A549 (cell line): ENCODE measurements around the gene ZKSCAN5. TPM values are rescaled to one million over a fixed set of nuclear protein-coding genes. Genes with fewer than 3 reads are reported as not detected.

ENCODE experiments used
- BCL3 ChIP-seq: fragments of >200 bp; sonication (Bioruptor Twin); formaldehyde crosslinking; IDR thresholded peaks from 3 replicates; pipeline ENCODE4 v1.6.1; 2016
- BHLHE40 ChIP-seq: IDR thresholded peaks from 2 replicates; pipeline ENCODE4 v1.6.1; 2012; ENCODE audit warnings: low read depth, low read length, inconsistent platforms
- CEBPB ChIP-seq, 2 experiments: fragments of >200 bp in 1 of 2; sonication (Bioruptor Twin) in 1 of 2; formaldehyde crosslinking in 1 of 2; IDR thresholded peaks; 2 replicates each; pipeline ENCODE4 v1.6.1; 2012 to 2016
- CHD4 ChIP-seq: fragments of 200-600 bp; sonication (generic); IDR thresholded peaks from 2 replicates; pipeline ENCODE4 v1.6.1; 2016; ENCODE audit warnings: antibody characterized with exemption, mild to moderate bottlenecking, borderline replicate concordance
- CTCF ChIP-seq: fragments of >200 bp; sonication (Bioruptor Twin); formaldehyde crosslinking; IDR thresholded peaks from 3 replicates; pipeline ENCODE4 v1.5.1; 2016
- ESRRA ChIP-seq: fragments of 150-350 bp; IDR thresholded peaks from 2 replicates; pipeline ENCODE4 v1.6.1; 2014; ENCODE audit warnings: mild to moderate bottlenecking, low read length, borderline replicate concordance
- FOSB ChIP-seq: fragments of 250-450 bp; sonication (Bioruptor Pico); IDR thresholded peaks from 2 replicates; pipeline ENCODE4 v1.5.0; 2020; ENCODE audit warnings: mild to moderate bottlenecking, moderate library complexity
- FOSL2 ChIP-seq, 2 experiments: fragments of 450-650 bp in 1 of 2; fragments of >200 bp in 1 of 2; sonication (Bioruptor Twin) in 1 of 2; formaldehyde crosslinking; IDR thresholded peaks; 2 replicates each; pipeline versions ENCODE4 v1.5.0 to v1.6.1; 2016 to 2020; ENCODE audit warnings: mild to moderate bottlenecking in 1 of 2, moderate library complexity in 1 of 2
- HEYL ChIP-seq: fragments of 250-450 bp; sonication (Bioruptor Pico); IDR thresholded peaks from 2 replicates; pipeline ENCODE4 v1.8.0; 2021; ENCODE audit warnings: mild to moderate bottlenecking, moderate library complexity
- HOXB5 ChIP-seq: fragments of 250-450 bp; sonication (Bioruptor Pico); IDR thresholded peaks from 2 replicates; pipeline ENCODE4 v1.5.0; 2020; ENCODE audit warnings: mild to moderate bottlenecking, moderate library complexity
- JUN ChIP-seq, 2 experiments: fragments of >200 bp; sonication (Bioruptor Twin); formaldehyde crosslinking; IDR thresholded peaks; 2 replicates in 1 of 2; 3 replicates in 1 of 2; pipeline ENCODE4 v1.6.1; 2016 to 2017
- JUNB ChIP-seq: fragments of >200 bp; sonication (Bioruptor Twin); formaldehyde crosslinking; IDR thresholded peaks from 2 replicates; pipeline ENCODE4 v1.6.1; 2016
- KDM1A ChIP-seq: fragments of 200-600 bp; sonication (generic); IDR thresholded peaks from 2 replicates; pipeline ENCODE4 v1.6.1; 2016; ENCODE audit warnings: low read depth, mild to moderate bottlenecking
- MAZ ChIP-seq: fragments of 150-350 bp; IDR thresholded peaks from 2 replicates; pipeline ENCODE4 v1.6.1; 2014; ENCODE audit warnings: antibody characterized with exemption, low read depth, low read length, borderline replicate concordance
- MYC ChIP-seq: IDR thresholded peaks from 2 replicates; pipeline ENCODE4 v1.6.1; 2012; ENCODE audit warnings: mild to moderate bottlenecking, inconsistent platforms, low read length, improper control_type of control experiment, borderline replicate concordance
- PBX3 ChIP-seq: IDR thresholded peaks from 2 replicates; pipeline ENCODE4 v1.6.1; 2012
- PHF8 ChIP-seq: fragments of 200-600 bp; sonication (generic); IDR thresholded peaks from 2 replicates; pipeline ENCODE4 v1.6.1; 2016; ENCODE audit warnings: low read depth, mild to moderate bottlenecking, antibody characterized with exemption, moderate library complexity, borderline replicate concordance
- POLR2A ChIP-seq: IDR thresholded peaks from 2 replicates; pipeline ENCODE4 v1.6.1; 2012; ENCODE audit warnings: mild to moderate bottlenecking, low read length
- RARB ChIP-seq: fragments of 250-450 bp; sonication (Bioruptor Pico); IDR thresholded peaks from 2 replicates; pipeline ENCODE4 v1.8.0; 2021; ENCODE audit warnings: mild to moderate bottlenecking, moderate library complexity
- RCOR1 ChIP-seq: fragments of 150-350 bp; IDR thresholded peaks from 2 replicates; pipeline ENCODE4 v1.6.1; 2014; ENCODE audit warnings: antibody characterized with exemption, low read length, low read depth
- REST ChIP-seq: fragments of 200-600 bp; sonication (generic); IDR thresholded peaks from 2 replicates; pipeline ENCODE4 v1.6.1; 2016; ENCODE audit warnings: antibody characterized with exemption, mild to moderate bottlenecking, moderate library complexity
- SMC3 ChIP-seq: fragments of >200 bp; sonication (Bioruptor Twin); formaldehyde crosslinking; IDR thresholded peaks from 3 replicates; pipeline ENCODE4 v1.6.1; 2018; ENCODE audit warnings: inconsistent platforms
- SREBF2 ChIP-seq: fragments of 450-650 bp; IDR thresholded peaks from 2 replicates; pipeline ENCODE4 v1.6.1; 2014; ENCODE audit warnings: mild to moderate bottlenecking, moderate library complexity
- ZSCAN20 ChIP-seq: fragments of 250-450 bp; sonication (Bioruptor Pico); IDR thresholded peaks from 2 replicates; pipeline ENCODE4 v1.8.0; 2022; ENCODE audit warnings: mild to moderate bottlenecking, moderate library complexity
- polyA plus RNA-seq, 4 experiments: library from polyadenylated mRNA; depleted of rRNA in 3 of 4; stranded (reverse); fragments of >200 nt; fragmentation: RNase III in 1 of 4; extraction: RNeasy Plus Mini Kit Qiagen cat#74134 plus additional on column Dnase treatment in 1 of 4; gene quantifications; 2 replicates in 3 of 4; 3 replicates in 1 of 4; pipeline ENCODE4 v1.2.3, GENCODE V29; 2011 to 2017

The ZKSCAN5 gene
- polyA plus RNA-seq, 2 of the 4 experiments (the other 2 are of a cell fraction), result 8.2 to 15.7 TPM

- TF ChIP-seq CTCF (no peak), CEBPB (IDR thresholded peaks at IDR 0.05) (peak in 1 of 2 experiments; percentile 17; a peak in 1 of 4 replicates), FOSL2 (IDR thresholded peaks at IDR 0.05) (no peak), FOSL2 (CRISPR knock-in tag; IDR thresholded peaks at IDR 0.05) (no peak), MAZ (no peak), BHLHE40 (no peak), JUN (IDR thresholded peaks at IDR 0.05) (peak; percentile 67 to 84; a peak in 4 of 5 replicates), JUNB (no peak), CHD4 (no peak), HEYL (no peak), PBX3 (peak; percentile 25; the same call in 1 of the 2 replicates), SMC3 (no peak), POLR2A (peak; percentile 86), RCOR1 (no peak), FOSB (CRISPR knock-in tag) (no peak), PHF8 (peak; percentile 43; the same call in 1 of the 2 replicates), MYC (no peak), ESRRA (no peak; the same call in 1 of the 2 replicates), ZSCAN20 (CRISPR knock-in tag) (no peak), HOXB5 (CRISPR knock-in tag) (no peak), RARB (no peak), REST (0 out of 2 replicates have a peak, but pooled peaks have one; percentile 8), KDM1A (no peak), SREBF2 (no peak), BCL3 (peak; percentile 70; the same call in 1 of the 3 replicates)
Observed at GRCh38 chr7:99504603-99505323, at the start of gene ZKSCAN5 (continued).
